Measurements from ENCODE around the gene HUWE1.
A peak's percentile ranks its signal among the peaks of the same experiment; 100 is the strongest.

Gene HUWE1

GRCh38 chrX:53714580-53715345, 28.2 kb upstream of the HUWE1 start:
- Mint-ChIP-seq H3K36me3 (no peaks in the 10 kb centered on the region), H3K27me3 (no peaks in the 10 kb centered on the region), H3K9me3 (no peaks in the 10 kb centered on the region), H3K4me3 (peak overlapping the region; percentile 76), H3K4me1 (peaks cover 28% of the 10 kb centered on the region), H3K27ac (peak overlapping the region; percentile 98)
- peak; percentile 62 for ATAC-seq (ENCODE audit: low read depth)
- DNase-seq (ENCODE audit: low spot score in 2 of 2), result peak in 1 of 2 donors; percentile 9

GRCh38 chrX:53713987-53714579, 27.6 kb upstream of the HUWE1 start:
- Mint-ChIP-seq H3K4me3 (peak overlapping the region; percentile 76), H3K27ac (peak overlapping the region; percentile 98), H3K4me1 (peaks cover 28% of the 10 kb centered on the region), H3K36me3 (no peaks in the 10 kb centered on the region), H3K27me3 (no peaks in the 10 kb centered on the region), H3K9me3 (no peaks in the 10 kb centered on the region)
- ATAC-seq (ENCODE audit: low read depth) (peak; percentile 65), DNase-seq (ENCODE audit: low spot score in 2 of 2) (no peak)

GRCh38 chrX:53711436-53711835, 24.9 kb upstream of the HUWE1 start:
- H3K4me1 Mint-ChIP-seq, result peaks cover 15% of the 10 kb centered on the region
- no peaks in the 10 kb centered on the region for H3K36me3 Mint-ChIP-seq
- no peaks in the 10 kb centered on the region for H3K27me3 Mint-ChIP-seq
- H3K27ac Mint-ChIP-seq, result no peak overlapping the region
- ATAC-seq (ENCODE audit: low read depth) (no peak), DNase-seq (ENCODE audit: low spot score in 2 of 2) (no peak)
- no peaks in the 10 kb centered on the region for H3K9me3 Mint-ChIP-seq
- no peak overlapping the region for H3K4me3 Mint-ChIP-seq

DNA sequence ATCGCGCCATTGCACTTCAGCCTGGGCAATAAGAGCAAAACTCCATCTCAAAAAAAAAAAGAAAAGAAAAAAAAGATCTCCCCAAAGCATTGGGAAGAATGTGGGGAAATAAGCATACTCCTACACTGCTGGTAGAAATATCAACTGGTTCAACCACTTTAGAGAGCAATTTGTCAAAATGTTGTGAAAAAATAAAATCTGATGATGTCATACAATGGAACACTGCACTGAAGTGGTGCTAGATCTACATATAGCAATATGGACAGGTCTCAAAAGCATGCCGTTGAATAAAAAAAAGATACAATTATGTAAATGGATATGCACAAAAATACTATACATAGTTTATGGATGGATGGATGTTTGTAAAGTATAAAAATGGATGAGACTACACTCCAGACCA, 18.3 kb upstream of the HUWE1 start:
- no peak overlapping the region for H3K4me3 Mint-ChIP-seq
- no peaks in the 10 kb centered on the region for H3K36me3 Mint-ChIP-seq
- peak overlapping the region; percentile 79 for H3K27ac Mint-ChIP-seq
- DNase-seq (ENCODE audit: low spot score in 2 of 2) (no peak), ATAC-seq (ENCODE audit: low read depth) (no peak)
- peaks cover 7% of the 10 kb centered on the region for H3K4me1 Mint-ChIP-seq
- peaks cover 2% of the 10 kb centered on the region for H3K9me3 Mint-ChIP-seq
- H3K27me3 Mint-ChIP-seq, result no peaks in the 10 kb centered on the region

DNA sequence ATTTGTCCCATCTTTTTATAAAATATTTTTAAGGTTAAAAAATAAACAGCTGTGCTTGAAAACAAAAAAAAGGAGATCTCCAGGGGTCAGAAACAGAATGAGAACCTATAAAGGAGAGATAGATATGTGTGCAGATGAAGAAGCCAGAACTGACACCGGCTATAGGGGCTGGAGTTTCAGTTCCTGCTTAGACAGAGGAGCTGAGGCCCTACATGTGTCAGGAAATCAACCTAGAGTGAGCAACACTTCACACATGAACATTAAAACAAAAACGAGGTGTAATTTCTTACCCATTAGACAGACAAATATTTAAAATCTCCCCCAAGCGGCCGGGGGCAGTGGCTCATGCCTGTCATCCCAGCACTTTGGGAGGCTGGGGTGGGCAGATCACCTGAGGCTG, 17.8 kb upstream of the HUWE1 start:
- H3K4me1 Mint-ChIP-seq, result peaks cover 7% of the 10 kb centered on the region
- no peak for DNase-seq (ENCODE audit: low spot score in 2 of 2)

GRCh38 chrX:53695946-53696549, 9.5 kb upstream of the HUWE1 start:
- no peak for DNase-seq (ENCODE audit: low spot score in 2 of 2)
- H3K36me3 Mint-ChIP-seq, result no peaks in the 10 kb centered on the region

More for the DNA sequence above, 17.8 kb upstream of the HUWE1 start:
- peak overlapping the region; percentile 79 for H3K27ac Mint-ChIP-seq
- no peaks in the 10 kb centered on the region for H3K36me3 Mint-ChIP-seq
- peak overlapping the region; percentile 2 for H3K4me3 Mint-ChIP-seq
- H3K9me3 Mint-ChIP-seq, result peaks cover 2% of the 10 kb centered on the region
- H3K27me3 Mint-ChIP-seq, result no peaks in the 10 kb centered on the region
- ATAC-seq (ENCODE audit: low read depth), result peak; percentile 99

DNA sequence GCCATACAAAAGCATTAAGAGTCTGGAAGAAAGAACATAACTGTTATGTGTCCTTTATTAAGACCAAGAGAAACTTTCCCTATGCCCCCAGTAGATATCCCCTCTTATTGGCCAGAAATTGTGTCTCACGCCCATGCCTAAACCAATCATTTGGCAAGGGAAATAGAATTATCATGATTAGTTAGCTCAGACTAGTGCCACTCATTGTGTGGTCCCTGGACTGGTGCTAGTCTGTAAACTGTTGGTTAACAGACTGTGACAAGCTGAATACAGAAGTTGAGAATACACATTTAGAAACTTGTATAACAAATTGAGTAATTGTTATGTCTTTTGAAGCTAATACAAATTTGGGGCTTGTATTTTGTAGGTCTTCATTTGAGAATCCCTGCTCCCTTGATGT, 8.1 kb upstream of the HUWE1 start:
- DNase-seq (ENCODE audit: low spot score in 2 of 2) (no peak), ATAC-seq (ENCODE audit: low read depth) (no peak)
- Mint-ChIP-seq H3K4me3 (no peak overlapping the region), H3K27me3 (no peaks in the 10 kb centered on the region), H3K36me3 (no peaks in the 10 kb centered on the region), H3K4me1 (peaks cover 5% of the 10 kb centered on the region), H3K9me3 (no peaks in the 10 kb centered on the region), H3K27ac (no peak overlapping the region)

More at GRCh38 chrX:53695946-53696549, 9.5 kb upstream of the HUWE1 start:
- H3K9me3 Mint-ChIP-seq, result no peaks in the 10 kb centered on the region
- no peak overlapping the region for H3K4me3 Mint-ChIP-seq
- no peaks in the 10 kb centered on the region for H3K27me3 Mint-ChIP-seq
- H3K4me1 Mint-ChIP-seq, result peaks cover 5% of the 10 kb centered on the region
- ATAC-seq (ENCODE audit: low read depth), result no peak
- H3K27ac Mint-ChIP-seq, result no peak overlapping the region

- H3K9me3 Mint-ChIP-seq, result no peaks in the 10 kb centered on the region
- H3K36me3 Mint-ChIP-seq, result no peaks in the 10 kb centered on the region
- no peak overlapping the region for H3K27ac Mint-ChIP-seq
- no peak overlapping the region for H3K4me3 Mint-ChIP-seq
- DNase-seq (ENCODE audit: low spot score in 2 of 2) (no peak), ATAC-seq (ENCODE audit: low read depth) (no peak)
- H3K4me1 Mint-ChIP-seq, result peaks cover 5% of the 10 kb centered on the region
- H3K27me3 Mint-ChIP-seq, result no peaks in the 10 kb centered on the region
Measured at GRCh38 chrX:53688300-53688699, 1.8 kb upstream of the HUWE1 start.

DNA sequence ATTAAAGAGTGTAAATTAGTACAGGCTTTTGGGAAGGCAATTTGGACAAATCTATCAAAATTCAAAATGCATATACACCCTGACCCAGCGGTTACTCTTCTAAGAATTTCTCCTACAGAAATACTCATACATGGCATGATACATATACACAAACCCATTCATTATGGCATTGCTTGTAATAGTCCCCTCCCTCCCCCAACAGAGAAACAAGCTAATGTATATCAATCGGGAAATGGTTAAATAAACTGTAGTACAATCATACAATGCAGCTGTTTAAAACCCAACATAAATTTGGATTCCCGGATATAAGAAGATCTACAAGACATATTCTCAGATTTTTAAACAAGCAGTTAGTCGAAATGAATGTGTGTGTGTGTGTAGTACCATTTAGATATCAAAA, 808 bp downstream of the HUWE1 start:
- Mint-ChIP-seq H3K4me3 (peak overlapping the region; percentile 95), H3K27ac (peak overlapping the region; percentile 85), H3K4me1 (peaks cover 18% of the 10 kb centered on the region), H3K9me3 (no peaks in the 10 kb centered on the region), H3K27me3 (no peaks in the 10 kb centered on the region), H3K36me3 (peaks cover 3% of the 10 kb centered on the region)
- ATAC-seq (ENCODE audit: low read depth), result no peak
- DNase-seq (ENCODE audit: low spot score in 2 of 2), result no peak

DNA sequence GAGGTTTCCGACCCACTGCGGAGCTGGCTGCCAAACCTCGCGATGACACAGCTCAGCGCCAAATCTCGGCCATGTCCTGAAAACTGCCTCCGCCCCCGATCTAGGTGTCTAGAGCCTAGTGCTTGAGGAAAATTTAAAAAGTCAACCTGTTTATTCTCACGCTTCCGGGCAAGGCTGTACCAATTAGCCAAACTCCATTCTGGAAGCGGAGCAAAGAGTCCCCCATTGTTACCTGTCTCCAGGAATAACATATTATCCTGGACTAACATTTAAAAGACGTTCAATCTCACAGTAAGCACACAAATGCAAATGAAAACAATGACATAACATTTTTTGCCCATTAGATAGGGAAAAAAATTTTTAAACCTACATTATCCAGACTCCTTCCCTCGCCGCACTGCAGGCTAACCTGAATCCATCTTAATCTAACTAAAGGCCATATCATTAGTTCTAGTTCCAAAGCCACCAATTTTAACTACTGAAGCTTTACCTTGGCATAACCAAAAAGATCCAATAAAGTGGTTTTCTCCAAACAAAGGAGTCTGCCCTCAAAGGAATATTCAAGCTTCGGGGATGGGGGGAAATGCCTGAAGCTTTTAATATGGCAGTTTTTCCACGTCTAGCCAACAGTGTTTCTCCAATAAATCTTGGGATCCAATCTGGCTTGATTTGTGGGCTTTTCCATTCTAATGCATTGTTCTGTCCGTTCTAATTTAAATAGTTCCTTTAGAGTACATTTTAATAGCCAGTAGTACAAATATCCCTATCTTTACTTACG, 1.9 kb downstream of the HUWE1 start:
- ATAC-seq (ENCODE audit: low read depth) (no peak), DNase-seq (ENCODE audit: low spot score in 2 of 2) (no peak)
- peak overlapping the region; percentile 90 for H3K4me3 Mint-ChIP-seq
- no peaks in the 10 kb centered on the region for H3K27me3 Mint-ChIP-seq
- H3K9me3 Mint-ChIP-seq, result no peaks in the 10 kb centered on the region
- peaks cover 18% of the 10 kb centered on the region for H3K4me1 Mint-ChIP-seq
- peaks cover 3% of the 10 kb centered on the region for H3K36me3 Mint-ChIP-seq
- H3K27ac Mint-ChIP-seq, result peak overlapping the region; percentile 98

GRCh38 chrX:53683556-53684414, 2.7 kb downstream of the HUWE1 start:
- H3K27me3 Mint-ChIP-seq, result no peaks in the 10 kb centered on the region
- H3K36me3 Mint-ChIP-seq, result peaks cover 4% of the 10 kb centered on the region
- peak overlapping the region; percentile 98 for H3K27ac Mint-ChIP-seq
- DNase-seq (ENCODE audit: low spot score in 2 of 2), result peak; percentile 73 to 86
- H3K4me3 Mint-ChIP-seq, result peak overlapping the region; percentile 90
- H3K4me1 Mint-ChIP-seq, result peaks cover 20% of the 10 kb centered on the region
- ATAC-seq (ENCODE audit: low read depth), result peak; percentile 74
- H3K9me3 Mint-ChIP-seq, result no peaks in the 10 kb centered on the region

GRCh38 chrX:53682885-53683555, 3.5 kb downstream of the HUWE1 start:
- ATAC-seq (ENCODE audit: low read depth) (no peak), DNase-seq (ENCODE audit: low spot score in 2 of 2) (peak in 1 of 2 donors; percentile 12)
- Mint-ChIP-seq H3K27me3 (no peaks in the 10 kb centered on the region), H3K4me1 (peaks cover 21% of the 10 kb centered on the region), H3K9me3 (no peaks in the 10 kb centered on the region), H3K27ac (peak overlapping the region; percentile 98), H3K4me3 (peak overlapping the region; percentile 90), H3K36me3 (peaks cover 6% of the 10 kb centered on the region)

DNA sequence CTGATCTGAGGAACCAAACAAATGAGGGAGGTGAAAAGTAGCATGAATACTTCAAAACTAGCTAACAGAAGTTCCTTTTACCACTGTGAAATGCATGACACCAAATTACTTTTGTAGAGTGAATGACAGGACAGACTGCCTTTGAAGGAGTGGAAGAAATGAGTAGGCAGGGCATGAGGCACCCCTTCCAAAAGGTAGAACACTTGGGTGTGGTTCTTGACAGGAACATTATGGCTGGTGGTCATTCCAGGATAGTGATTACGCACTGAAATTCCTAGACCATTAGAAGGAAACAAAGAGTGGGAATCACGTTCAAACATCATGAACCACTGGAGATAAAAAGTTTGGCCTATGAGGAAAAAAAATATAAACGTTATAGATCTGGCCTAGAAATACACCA, 4.9 kb downstream of the HUWE1 start:
- DNase-seq (ENCODE audit: low spot score in 2 of 2), result no peak

More for the DNA sequence above, 4.9 kb downstream of the HUWE1 start:
- no peaks in the 10 kb centered on the region for H3K9me3 Mint-ChIP-seq
- peaks cover 6% of the 10 kb centered on the region for H3K36me3 Mint-ChIP-seq
- peak overlapping the region; percentile 50 for H3K27ac Mint-ChIP-seq
- no peak for ATAC-seq (ENCODE audit: low read depth)
- H3K27me3 Mint-ChIP-seq, result no peaks in the 10 kb centered on the region
- peaks cover 21% of the 10 kb centered on the region for H3K4me1 Mint-ChIP-seq
- H3K4me3 Mint-ChIP-seq, result no peak overlapping the region
